ENCODE results near the gene DRGX. TPM values are rescaled to one million over a fixed set of nuclear protein-coding genes. Genes with fewer than 3 reads are reported as not detected.

Gene DRGX
- total RNA-seq, 4 donors from 2014 or later, result not detected

- Histone ChIP-seq H3K27ac (no peak overlapping the region), H3K4me1 (no peaks in the 10 kb centered on the region), H3K36me3 (no peaks in the 10 kb centered on the region), H3K4me3 (no peak overlapping the region), H3K9me3 (no peaks in the 10 kb centered on the region), H3K27me3 (no peaks in the 10 kb centered on the region)
- TF ChIP-seq EP300 (IDR thresholded peaks at IDR 0.05), result no peak
- TF ChIP-seq POLR2A (IDR thresholded peaks at IDR 0.05), result no peak
- TF ChIP-seq CTCF (IDR thresholded peaks at IDR 0.05), result no peak
- WGBS, 2 donors, result 77 to 94% methylated on average over 3 of the region's 3 CpGs
- no peak for DNase-seq (ENCODE audit: low spot score in 2 of 2)
Measured at GRCh38 chr10:49331431-49331830, 64.5 kb downstream of the DRGX start.

- Histone ChIP-seq H3K27ac (no peak overlapping the region), H3K36me3 (no peaks in the 10 kb centered on the region), H3K27me3 (no peaks in the 10 kb centered on the region), H3K4me1 (no peaks in the 10 kb centered on the region), H3K4me3 (no peak overlapping the region), H3K9me3 (no peaks in the 10 kb centered on the region)
- TF ChIP-seq POLR2A (IDR thresholded peaks at IDR 0.05) (no peak), EP300 (IDR thresholded peaks at IDR 0.05) (no peak), CTCF (IDR thresholded peaks at IDR 0.05) (no peak)
- DNase-seq (ENCODE audit: low spot score in 2 of 2), result no peak
- WGBS, 2 donors, result 90 to 93% methylated on average over 5 of the region's 5 CpGs
Measured at GRCh38 chr10:49330127-49330665, 65.7 kb downstream of the DRGX start.

GRCh38 chr10:49329146-49329505 lies 66.8 kb downstream of the DRGX start:
- H3K9me3 ChIP-seq, result no peaks in the 10 kb centered on the region
- WGBS, 2 donors, result 72 to 83% methylated on average over 4 of the region's 4 CpGs
- no peak for DNase-seq (ENCODE audit: low spot score in 2 of 2)
- no peak overlapping the region for H3K27ac ChIP-seq
- no peak overlapping the region for H3K4me3 ChIP-seq
- no peak for TF ChIP-seq POLR2A (IDR thresholded peaks at IDR 0.05)
- TF ChIP-seq EP300 (IDR thresholded peaks at IDR 0.05), result no peak
- no peak for TF ChIP-seq CTCF (IDR thresholded peaks at IDR 0.05)
- no peaks in the 10 kb centered on the region for H3K27me3 ChIP-seq
- no peaks in the 10 kb centered on the region for H3K36me3 ChIP-seq
- no peaks in the 10 kb centered on the region for H3K4me1 ChIP-seq

GRCh38 chr10:49328401-49329145 lies 67.3 kb downstream of the DRGX start:
- no peak for TF ChIP-seq CTCF (IDR thresholded peaks at IDR 0.05)
- no peak for TF ChIP-seq EP300 (IDR thresholded peaks at IDR 0.05)
- no peak for TF ChIP-seq POLR2A (IDR thresholded peaks at IDR 0.05)
- Histone ChIP-seq H3K9me3 (no peaks in the 10 kb centered on the region), H3K27me3 (no peaks in the 10 kb centered on the region), H3K36me3 (no peaks in the 10 kb centered on the region), H3K4me1 (no peaks in the 10 kb centered on the region), H3K27ac (no peak overlapping the region), H3K4me3 (no peak overlapping the region)
- no peak for DNase-seq (ENCODE audit: low spot score in 2 of 2)
- 77 to 88% methylated on average over 9 of the region's 9 CpGs for WGBS, 2 donors

GRCh38 chr10:49327036-49327813 lies 68.7 kb downstream of the DRGX start:
- Histone ChIP-seq H3K9me3 (no peaks in the 10 kb centered on the region), H3K27ac (no peak overlapping the region), H3K36me3 (no peaks in the 10 kb centered on the region), H3K4me3 (no peak overlapping the region), H3K4me1 (no peaks in the 10 kb centered on the region), H3K27me3 (no peaks in the 10 kb centered on the region)
- WGBS, 2 donors, result 74 to 79% methylated on average over 8 of the region's 8 CpGs
- TF ChIP-seq EP300 (IDR thresholded peaks at IDR 0.05), result no peak
- TF ChIP-seq CTCF (IDR thresholded peaks at IDR 0.05), result no peak
- no peak for TF ChIP-seq POLR2A (IDR thresholded peaks at IDR 0.05)
- no peak for DNase-seq (ENCODE audit: low spot score in 2 of 2)

Data from tibial nerve (tissue), 4 donors.